ENCODE results near the gene POLR3F.
A peak's percentile ranks its signal among the peaks of the same experiment; 100 is the strongest.
"Not testable (repeated sequence)": the region's sequence is repeated elsewhere in the genome, so short reads cannot be mapped to it uniquely, and the experiment has no call there.

POLR3F gene

DNA sequence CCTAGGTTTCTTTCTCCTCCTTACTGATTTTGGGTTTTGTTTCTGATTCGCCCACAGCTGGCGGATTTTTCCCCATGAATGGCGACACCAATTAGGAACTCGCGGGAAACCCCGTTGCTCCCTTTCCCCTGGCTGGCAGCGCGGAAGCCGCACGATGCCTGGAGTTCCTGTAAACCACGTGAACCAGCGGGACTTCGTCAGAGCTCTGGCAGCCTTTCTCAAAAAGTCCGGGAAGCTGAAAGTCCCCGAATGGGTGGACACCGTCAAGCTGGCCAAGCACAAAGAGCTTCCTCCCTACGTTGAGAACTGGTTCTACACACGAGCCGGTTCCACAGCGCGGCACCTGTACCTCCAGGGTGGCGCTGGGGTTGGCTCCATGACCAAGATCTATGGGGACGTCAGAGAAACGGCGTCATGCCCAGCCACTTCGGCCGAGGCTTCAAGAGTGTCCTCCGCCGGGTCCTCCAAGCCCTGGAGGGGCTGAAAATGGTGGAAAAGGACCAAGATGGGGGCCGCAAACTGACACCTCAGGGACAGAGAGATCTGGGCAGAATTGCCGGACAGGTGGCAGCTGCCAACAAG lies 37.4 kb downstream of the POLR3F start:
- DNase-seq (ENCODE audit: low read depth, low spot score) = no peak
- Histone ChIP-seq H3K4me3 (ENCODE audit: low read length) (no peak overlapping the region), H3K9me3 (ENCODE audit: control insufficient read depth, insufficient read depth, low read length) (no peaks in the 10 kb centered on the region), H3K4me1 (ENCODE audit: control insufficient read depth, insufficient read depth, low read length) (0 out of 2 replicates have a peak, but pooled peaks cover 1% of the 10 kb centered on the region), H3K36me3 (ENCODE audit: control insufficient read depth, insufficient read depth, low read length) (no peaks in the 10 kb centered on the region), H3K27ac (ENCODE audit: low read length) (no peak overlapping the region), H3K27me3 (ENCODE audit: control insufficient read depth, insufficient read depth, low read length) (no peaks in the 10 kb centered on the region)
- WGBS (ENCODE audit: insufficient coverage, insufficient read length) = no CpG with 5 or more reads among the region's 31 CpGs

DNA sequence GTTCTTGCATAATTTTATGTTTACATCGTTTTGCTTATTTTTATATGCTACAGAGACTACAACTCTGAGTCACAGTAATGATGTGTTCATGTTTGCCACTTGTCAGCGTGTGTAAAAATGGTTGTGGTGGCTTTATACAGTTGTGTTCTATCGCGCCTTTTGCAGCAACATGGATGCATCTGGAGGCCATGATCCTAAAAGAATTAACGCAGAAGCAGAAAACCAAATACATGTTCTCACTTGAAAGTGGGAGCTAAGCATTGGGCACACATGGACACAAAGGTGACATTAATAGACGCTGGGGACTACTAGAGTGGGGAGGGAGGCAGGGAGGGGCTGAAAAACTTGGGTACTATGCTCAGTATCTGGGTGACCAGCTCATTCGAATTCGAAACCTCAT lies 39.6 kb downstream of the POLR3F start:
- Histone ChIP-seq H3K36me3 (ENCODE audit: control insufficient read depth, insufficient read depth, low read length) (no peaks in the 10 kb centered on the region), H3K4me1 (ENCODE audit: control insufficient read depth, insufficient read depth, low read length) (0 out of 2 replicates have a peak, but pooled peaks cover 1% of the 10 kb centered on the region), H3K27ac (ENCODE audit: low read length) (no peak overlapping the region), H3K4me3 (ENCODE audit: low read length) (peak overlapping the region; percentile 59; the same call in 1 of the 2 replicates), H3K9me3 (ENCODE audit: control insufficient read depth, insufficient read depth, low read length) (no peaks in the 10 kb centered on the region), H3K27me3 (ENCODE audit: control insufficient read depth, insufficient read depth, low read length) (no peaks in the 10 kb centered on the region)
- WGBS (ENCODE audit: insufficient coverage, insufficient read length) = no CpG with 5 or more reads among the region's 8 CpGs
- no peak for DNase-seq (ENCODE audit: low read depth, low spot score)

DNA sequence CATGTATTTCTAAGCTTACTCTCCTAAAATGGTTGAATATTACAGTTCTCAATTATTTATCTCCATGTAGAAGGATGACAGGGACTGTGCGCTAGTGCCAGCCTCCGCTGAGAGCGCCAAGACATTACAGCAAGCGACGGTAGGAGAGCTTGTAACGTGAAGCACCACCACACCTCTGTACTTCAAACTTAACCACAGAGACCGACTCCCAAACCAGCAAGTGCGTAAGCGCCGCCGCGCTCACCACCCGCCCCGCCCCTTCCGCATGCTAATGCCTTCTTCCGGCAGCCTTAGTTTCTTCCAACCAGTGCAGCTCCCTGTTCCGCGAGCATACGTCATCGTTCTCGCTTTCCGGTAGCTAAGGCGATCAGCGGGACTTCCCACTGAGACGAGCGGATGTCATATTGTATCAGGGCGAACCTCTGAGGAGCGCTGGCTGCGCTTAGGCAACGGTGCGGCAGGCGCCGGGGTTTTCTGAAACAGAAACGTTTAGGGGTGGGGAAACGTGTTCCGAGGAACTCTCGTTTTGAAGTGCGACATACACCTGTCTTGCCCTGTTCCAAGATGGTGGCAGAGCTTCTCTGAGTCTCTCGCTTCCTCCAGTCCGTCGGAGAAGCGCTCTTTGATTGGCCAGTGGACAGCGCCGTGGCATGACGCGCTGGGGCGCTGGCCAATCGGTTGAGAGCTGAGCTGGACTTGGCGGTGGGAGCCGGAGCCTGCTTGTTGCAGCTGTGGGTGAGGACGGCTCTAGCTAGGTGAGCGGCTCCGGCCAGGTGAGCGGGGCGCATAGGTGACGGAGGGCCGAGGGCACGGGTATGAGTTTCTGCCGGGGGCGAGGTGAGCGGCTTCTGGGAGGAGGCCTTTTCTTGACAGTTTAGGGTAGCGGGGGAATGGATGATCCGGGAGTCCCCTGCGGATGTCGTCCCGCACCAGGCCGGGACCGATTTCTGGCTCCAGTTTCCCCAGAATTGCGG lies 40.3 kb downstream of the POLR3F start, which contains the start of gene SEC23B:
TSS of gene SEC23B (plus strand) at position 723 of the 974 bp plus-strand sequence. CDS start 2,896 bp downstream, outside the sequence.
- H3K27ac ChIP-seq (ENCODE audit: low read length) = no peak within 1 kb of the TSS
- WGBS (ENCODE audit: insufficient coverage, insufficient read length) = no CpG with 5 or more reads among the region's 69 CpGs
- H3K9me3 ChIP-seq (ENCODE audit: control insufficient read depth, insufficient read depth, low read length) = no peaks in the 10 kb centered on the region
- 0 out of 2 replicates have a peak, but pooled peaks cover 1% of the 10 kb centered on the region for H3K4me1 ChIP-seq (ENCODE audit: control insufficient read depth, insufficient read depth, low read length)
- DNase-seq (ENCODE audit: low read depth, low spot score) = peak; percentile 96
- no peaks in the 10 kb centered on the region for H3K27me3 ChIP-seq (ENCODE audit: control insufficient read depth, insufficient read depth, low read length)
- H3K4me3 ChIP-seq (ENCODE audit: low read length) = peak within 1 kb of the TSS; percentile 59
- no peaks in the 10 kb centered on the region for H3K36me3 ChIP-seq (ENCODE audit: control insufficient read depth, insufficient read depth, low read length)

DNA sequence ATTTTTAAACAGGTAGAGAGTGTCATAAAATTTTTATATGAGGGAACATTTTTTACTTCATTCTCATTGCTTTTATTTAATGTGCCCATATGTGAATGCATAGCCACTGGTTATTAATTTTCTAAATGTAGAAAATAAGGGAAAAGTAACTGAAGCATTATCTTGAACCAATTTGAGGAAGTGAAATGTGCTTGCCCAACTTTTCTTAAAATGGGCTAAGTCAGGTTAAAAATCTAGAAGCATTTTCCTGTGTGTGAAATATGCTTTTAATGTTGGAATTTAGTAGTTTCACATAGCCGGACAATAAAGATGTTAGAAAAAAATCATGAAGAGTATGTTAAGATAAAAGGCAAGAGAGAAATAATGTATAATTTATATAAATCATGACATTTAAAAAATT lies 44.4 kb downstream of the POLR3F start:
- no CpG with 5 or more reads among the region's 1 CpG for WGBS (ENCODE audit: insufficient coverage, insufficient read length)
- Histone ChIP-seq H3K27ac (ENCODE audit: low read length) (no peak overlapping the region), H3K36me3 (ENCODE audit: control insufficient read depth, insufficient read depth, low read length) (peaks cover 9% of the 10 kb centered on the region; the same call in 1 of the 2 replicates), H3K9me3 (ENCODE audit: control insufficient read depth, insufficient read depth, low read length) (no peaks in the 10 kb centered on the region), H3K4me3 (ENCODE audit: low read length) (no peak overlapping the region), H3K4me1 (ENCODE audit: control insufficient read depth, insufficient read depth, low read length) (0 out of 2 replicates have a peak, but pooled peaks cover 1% of the 10 kb centered on the region), H3K27me3 (ENCODE audit: control insufficient read depth, insufficient read depth, low read length) (no peaks in the 10 kb centered on the region)
- no peak for DNase-seq (ENCODE audit: low read depth, low spot score)

DNA sequence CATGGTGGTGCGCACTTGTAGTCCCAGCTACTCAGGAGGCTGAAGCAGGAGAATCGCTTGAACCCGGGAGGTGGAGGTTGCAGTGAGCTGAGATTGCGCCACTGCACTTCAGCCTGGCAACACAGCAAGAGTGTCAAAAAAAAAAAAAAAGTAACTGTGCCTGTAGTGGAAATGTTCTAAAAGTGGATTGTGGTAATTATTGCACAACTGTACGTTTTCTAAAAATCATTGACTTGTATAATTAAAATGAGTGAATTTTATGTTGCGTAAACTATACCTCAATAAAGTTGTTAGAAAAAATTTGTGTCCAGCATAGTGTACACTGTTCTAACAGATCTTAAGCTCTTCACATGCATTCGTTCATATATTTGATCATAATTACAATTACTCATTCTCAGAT lies 46.0 kb downstream of the POLR3F start:
- H3K36me3 ChIP-seq (ENCODE audit: control insufficient read depth, insufficient read depth, low read length) = peaks cover 9% of the 10 kb centered on the region; the same call in 1 of the 2 replicates
- no peak overlapping the region for H3K27ac ChIP-seq (ENCODE audit: low read length)
- WGBS (ENCODE audit: insufficient coverage, insufficient read length) = 100% methylated on average over 1 of the region's 7 CpGs
- H3K4me1 ChIP-seq (ENCODE audit: control insufficient read depth, insufficient read depth, low read length) = no peaks in the 10 kb centered on the region
- H3K27me3 ChIP-seq (ENCODE audit: control insufficient read depth, insufficient read depth, low read length) = no peaks in the 10 kb centered on the region
- DNase-seq (ENCODE audit: low read depth, low spot score) = no peak
- H3K4me3 ChIP-seq (ENCODE audit: low read length) = no peak overlapping the region
- no peaks in the 10 kb centered on the region for H3K9me3 ChIP-seq (ENCODE audit: control insufficient read depth, insufficient read depth, low read length)

DNA sequence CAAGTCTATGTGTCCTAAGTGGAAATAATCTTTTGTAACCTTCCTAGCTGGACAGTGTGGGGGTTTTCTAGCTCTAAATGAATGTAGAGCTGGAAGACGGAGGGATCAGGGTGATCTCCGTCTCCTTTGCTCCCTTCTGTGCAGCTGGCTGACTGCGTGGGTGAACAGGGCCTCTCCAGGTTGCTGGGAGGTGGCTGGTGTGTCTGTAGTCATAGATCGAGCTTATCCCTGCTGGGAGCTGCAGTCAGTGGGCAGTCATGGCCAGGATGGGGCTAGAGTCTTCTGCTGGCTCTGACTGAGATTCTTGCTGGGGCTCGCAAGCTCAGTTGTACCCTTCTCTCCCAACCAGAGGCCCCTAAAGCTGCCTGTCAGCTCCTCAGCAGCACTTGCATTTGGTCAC lies 46.9 kb downstream of the POLR3F start:
- Histone ChIP-seq H3K9me3 (ENCODE audit: control insufficient read depth, insufficient read depth, low read length) (no peaks in the 10 kb centered on the region), H3K27ac (ENCODE audit: low read length) (no peak overlapping the region), H3K4me3 (ENCODE audit: low read length) (no peak overlapping the region), H3K4me1 (ENCODE audit: control insufficient read depth, insufficient read depth, low read length) (no peaks in the 10 kb centered on the region), H3K36me3 (ENCODE audit: control insufficient read depth, insufficient read depth, low read length) (peaks cover 9% of the 10 kb centered on the region; the same call in 1 of the 2 replicates), H3K27me3 (ENCODE audit: control insufficient read depth, insufficient read depth, low read length) (no peaks in the 10 kb centered on the region)
- DNase-seq (ENCODE audit: low read depth, low spot score) = no peak
- whole genome bisulfite sequencing (ENCODE audit: insufficient coverage, insufficient read length) = no CpG with 5 or more reads among the region's 5 CpGs

DNA sequence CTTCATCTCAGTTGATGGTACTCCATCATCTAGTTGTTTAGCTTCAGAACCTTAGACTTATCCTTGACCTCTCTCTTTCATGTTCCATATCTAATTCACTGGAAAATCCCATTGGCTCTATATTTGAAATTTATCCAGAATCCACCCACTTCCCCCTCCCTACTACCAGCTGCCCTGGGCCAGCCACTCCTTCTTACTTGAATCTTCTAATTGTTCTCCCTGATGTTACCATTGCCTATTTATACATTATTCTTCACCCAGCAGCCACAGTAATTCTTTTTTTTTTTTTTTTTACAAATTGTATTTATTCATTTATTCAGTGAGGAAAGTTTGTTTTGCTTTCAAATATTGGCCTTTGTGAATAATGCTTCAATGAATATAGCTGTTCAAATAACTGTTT lies 48.8 kb downstream of the POLR3F start:
- no peaks in the 10 kb centered on the region for H3K4me1 ChIP-seq (ENCODE audit: control insufficient read depth, insufficient read depth, low read length)
- H3K27ac ChIP-seq (ENCODE audit: low read length) = no peak overlapping the region
- H3K9me3 ChIP-seq (ENCODE audit: control insufficient read depth, insufficient read depth, low read length) = no peaks in the 10 kb centered on the region
- no peaks in the 10 kb centered on the region for H3K27me3 ChIP-seq (ENCODE audit: control insufficient read depth, insufficient read depth, low read length)
- DNase-seq (ENCODE audit: low read depth, low spot score) = no peak
- no peak overlapping the region for H3K4me3 ChIP-seq (ENCODE audit: low read length)
- peaks cover 9% of the 10 kb centered on the region; the same call in 1 of the 2 replicates for H3K36me3 ChIP-seq (ENCODE audit: control insufficient read depth, insufficient read depth, low read length)

DNA sequence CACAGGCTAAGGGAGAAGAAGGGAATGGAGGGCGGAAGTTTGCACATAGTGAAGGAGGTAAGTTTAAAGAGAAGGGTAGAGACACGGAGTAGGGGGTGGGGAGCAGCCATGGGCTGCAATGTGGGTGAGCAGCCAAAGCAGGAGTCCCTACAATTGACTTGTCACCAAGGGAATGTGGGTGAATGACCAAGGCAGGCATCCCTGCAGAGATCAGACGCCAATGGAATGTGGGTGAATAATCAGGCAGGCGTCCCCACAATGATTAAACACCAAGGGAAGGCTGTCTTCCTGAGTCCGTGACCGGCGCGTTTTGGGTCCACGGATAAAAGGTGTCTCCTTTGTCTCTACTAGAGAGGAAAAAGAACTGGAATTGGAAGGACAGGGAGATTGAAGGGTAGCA lies 54.9 kb downstream of the POLR3F start:
- not testable (repeated sequence) for H3K4me1 ChIP-seq (ENCODE audit: control insufficient read depth, insufficient read depth, low read length); H3K36me3 ChIP-seq (ENCODE audit: control insufficient read depth, insufficient read depth, low read length); H3K27ac ChIP-seq (ENCODE audit: low read length); H3K27me3 ChIP-seq (ENCODE audit: control insufficient read depth, insufficient read depth, low read length); H3K4me3 ChIP-seq (ENCODE audit: low read length); H3K9me3 ChIP-seq (ENCODE audit: control insufficient read depth, insufficient read depth, low read length); DNase-seq (ENCODE audit: low read depth, low spot score)
- WGBS (ENCODE audit: insufficient coverage, insufficient read length) = no CpG with 5 or more reads among the region's 9 CpGs

DNA sequence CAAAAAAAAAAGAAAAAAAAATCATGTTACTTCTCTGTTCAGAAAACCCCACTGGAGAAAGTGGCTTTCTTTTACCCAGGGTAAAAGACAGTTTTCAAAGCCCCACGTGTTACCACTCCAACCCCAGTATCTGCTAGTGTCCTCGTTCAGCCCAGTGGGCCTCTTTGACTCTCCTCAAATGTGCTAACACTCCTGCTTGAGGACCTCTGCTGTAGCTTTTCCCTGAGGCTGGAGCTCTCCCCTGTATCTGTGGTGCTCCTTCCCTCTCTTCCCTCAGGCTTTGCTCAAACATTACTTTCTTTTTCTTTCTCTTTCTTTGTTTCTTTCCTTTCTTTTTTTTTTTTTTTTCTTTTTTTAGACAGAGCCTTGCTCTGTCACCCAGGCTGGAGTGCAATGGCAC lies 55.9 kb downstream of the POLR3F start:
- no peak for DNase-seq (ENCODE audit: low read depth, low spot score)
- no peak overlapping the region for H3K4me3 ChIP-seq (ENCODE audit: low read length)
- H3K27ac ChIP-seq (ENCODE audit: low read length) = no peak overlapping the region
- no peaks in the 10 kb centered on the region for H3K9me3 ChIP-seq (ENCODE audit: control insufficient read depth, insufficient read depth, low read length)
- H3K4me1 ChIP-seq (ENCODE audit: control insufficient read depth, insufficient read depth, low read length) = no peaks in the 10 kb centered on the region
- peaks cover 14% of the 10 kb centered on the region; the same call in 1 of the 2 replicates for H3K36me3 ChIP-seq (ENCODE audit: control insufficient read depth, insufficient read depth, low read length)
- WGBS (ENCODE audit: insufficient coverage, insufficient read length) = no CpG with 5 or more reads among the region's 2 CpGs
- no peaks in the 10 kb centered on the region for H3K27me3 ChIP-seq (ENCODE audit: control insufficient read depth, insufficient read depth, low read length)

DNA sequence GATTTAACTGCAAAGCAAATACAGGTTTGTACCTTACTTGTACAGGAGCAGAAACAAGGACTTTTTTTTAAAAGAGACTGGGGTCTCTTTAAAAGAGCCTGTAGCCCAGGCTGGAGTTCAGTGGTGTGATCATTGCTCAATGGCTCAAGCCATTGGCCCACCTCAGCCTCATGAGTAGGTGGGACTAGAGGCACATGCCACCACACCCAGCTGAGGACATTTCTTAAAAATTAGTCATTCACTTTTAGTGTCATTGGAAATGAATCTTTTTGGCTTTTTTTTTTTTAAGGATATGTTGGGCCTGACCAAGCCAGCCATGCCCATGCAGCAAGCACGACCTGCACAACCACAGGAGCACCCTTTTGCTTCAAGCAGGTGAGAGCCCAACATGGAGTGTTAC lies 57.5 kb downstream of the POLR3F start:
- H3K4me1 ChIP-seq (ENCODE audit: control insufficient read depth, insufficient read depth, low read length) = no peaks in the 10 kb centered on the region
- peaks cover 21% of the 10 kb centered on the region; the same call in 1 of the 2 replicates for H3K36me3 ChIP-seq (ENCODE audit: control insufficient read depth, insufficient read depth, low read length)
- no peak overlapping the region for H3K27ac ChIP-seq (ENCODE audit: low read length)
- no peaks in the 10 kb centered on the region for H3K9me3 ChIP-seq (ENCODE audit: control insufficient read depth, insufficient read depth, low read length)
- whole genome bisulfite sequencing (ENCODE audit: insufficient coverage, insufficient read length) = no CpG with 5 or more reads among the region's 1 CpG
- H3K27me3 ChIP-seq (ENCODE audit: control insufficient read depth, insufficient read depth, low read length) = no peaks in the 10 kb centered on the region
- no peak for DNase-seq (ENCODE audit: low read depth, low spot score)
- no peak overlapping the region for H3K4me3 ChIP-seq (ENCODE audit: low read length)
